Stimulated activated memory B cell treated with anti-CD40 and anti-IgM and Interleukin-4, amounts not matched to agents 10 μg/mL and 1 μg/mL and 100 μg/mL, for 72 hours (primary cell): ENCODE measurements around the gene NCOA5.

Source experiments
- ATAC-seq: fragments of 150-1000 bp; cut with Tn5 transposase; 2 replicates; pipeline ENCODE4 v1.10.0; 2021
- H3K27ac Mint-ChIP-seq: one replicate; pipeline ENCODE4 v1.8.0; 2022; ENCODE audit warnings: mild to moderate bottlenecking, mixed read lengths
- H3K27me3 Mint-ChIP-seq: one replicate; pipeline ENCODE4 v1.8.0; 2022; ENCODE audit warnings: mixed read lengths
- H3K36me3 Mint-ChIP-seq: one replicate; pipeline ENCODE4 v1.8.0; 2022; ENCODE audit warnings: mixed read lengths
- H3K4me1 Mint-ChIP-seq: one replicate; pipeline ENCODE4 v1.8.0; 2022; ENCODE audit warnings: mixed read lengths
- H3K4me3 Mint-ChIP-seq: one replicate; pipeline ENCODE4 v1.8.0; 2022; ENCODE audit warnings: mild to moderate bottlenecking, moderate library complexity, mixed read lengths
- H3K9me3 Mint-ChIP-seq: one replicate; pipeline ENCODE4 v1.8.0; 2022; ENCODE audit warnings: mixed read lengths

Gene NCOA5

GRCh38 chr20:46030284-46031013 is 59.3 kb downstream of the NCOA5 start:
- H3K4me1 Mint-ChIP-seq = no peaks in the 10 kb centered on the region
- H3K27me3 Mint-ChIP-seq = peaks cover 73% of the 10 kb centered on the region
- H3K4me3 Mint-ChIP-seq = no peak overlapping the region
- no peak for ATAC-seq
- H3K36me3 Mint-ChIP-seq = no peaks in the 10 kb centered on the region
- H3K9me3 Mint-ChIP-seq = no peaks in the 10 kb centered on the region
- no peak overlapping the region for H3K27ac Mint-ChIP-seq

- H3K36me3 Mint-ChIP-seq = no peaks in the 10 kb centered on the region
- H3K9me3 Mint-ChIP-seq = no peaks in the 10 kb centered on the region
- no peaks in the 10 kb centered on the region for H3K4me1 Mint-ChIP-seq
- no peak within 1 kb of the TSS for H3K27ac Mint-ChIP-seq
- ATAC-seq = no peak
- no peak within 1 kb of the TSS for H3K4me3 Mint-ChIP-seq
- H3K27me3 Mint-ChIP-seq = peaks cover 73% of the 10 kb centered on the region
These were observed 60.9 kb downstream of the NCOA5 start, which contains the start of gene SLC12A5 for GRCh38 chr20:46028772-46029371. TSS of gene SLC12A5 (plus strand) at chr20:46029215. CDS start at chr20:46029345, 130 bp downstream.

GRCh38 chr20:46028110-46028509 is 61.7 kb downstream of the NCOA5 start:
- Mint-ChIP-seq H3K27me3 (peaks cover 73% of the 10 kb centered on the region), H3K9me3 (no peaks in the 10 kb centered on the region)

GRCh38 chr20:46027245-46027853 is 62.4 kb downstream of the NCOA5 start:
- no peak overlapping the region for H3K27ac Mint-ChIP-seq
- H3K27me3 Mint-ChIP-seq = peaks cover 73% of the 10 kb centered on the region
- peaks cover 13% of the 10 kb centered on the region for H3K4me1 Mint-ChIP-seq
- no peaks in the 10 kb centered on the region for H3K36me3 Mint-ChIP-seq
- H3K4me3 Mint-ChIP-seq = no peak overlapping the region
- no peak for ATAC-seq
- H3K9me3 Mint-ChIP-seq = no peaks in the 10 kb centered on the region

More at GRCh38 chr20:46028110-46028509, 61.7 kb downstream of the NCOA5 start:
- Mint-ChIP-seq H3K36me3 (no peaks in the 10 kb centered on the region), H3K27ac (no peak overlapping the region), H3K4me1 (peaks cover 6% of the 10 kb centered on the region), H3K4me3 (no peak overlapping the region)
- no peak for ATAC-seq

- Mint-ChIP-seq H3K27me3 (peaks cover 87% of the 10 kb centered on the region), H3K4me3 (no peak overlapping the region), H3K4me1 (peaks cover 32% of the 10 kb centered on the region), H3K9me3 (no peaks in the 10 kb centered on the region), H3K36me3 (no peaks in the 10 kb centered on the region), H3K27ac (no peak overlapping the region)
- ATAC-seq = no peak
These were observed 64.4 kb downstream of the NCOA5 start for GRCh38 chr20:46025376-46025783.

GRCh38 chr20:46023999-46024398 is 65.8 kb downstream of the NCOA5 start:
- no peaks in the 10 kb centered on the region for H3K9me3 Mint-ChIP-seq
- no peak overlapping the region for H3K27ac Mint-ChIP-seq
- H3K4me1 Mint-ChIP-seq = peaks cover 32% of the 10 kb centered on the region
- H3K4me3 Mint-ChIP-seq = no peak overlapping the region
- H3K27me3 Mint-ChIP-seq = peaks cover 79% of the 10 kb centered on the region
- H3K36me3 Mint-ChIP-seq = no peaks in the 10 kb centered on the region
- no peak for ATAC-seq

GRCh38 chr20:46023148-46023484 is 66.6 kb downstream of the NCOA5 start:
- Mint-ChIP-seq H3K4me1 (peaks cover 32% of the 10 kb centered on the region), H3K9me3 (no peaks in the 10 kb centered on the region), H3K27me3 (peaks cover 70% of the 10 kb centered on the region), H3K27ac (no peak overlapping the region), H3K4me3 (no peak overlapping the region), H3K36me3 (no peaks in the 10 kb centered on the region)
- ATAC-seq = no peak

GRCh38 chr20:46022411-46023147 is 67.2 kb downstream of the NCOA5 start:
- H3K4me3 Mint-ChIP-seq = peak overlapping the region; percentile 71
- H3K27me3 Mint-ChIP-seq = peaks cover 64% of the 10 kb centered on the region
- H3K9me3 Mint-ChIP-seq = no peaks in the 10 kb centered on the region
- no peaks in the 10 kb centered on the region for H3K36me3 Mint-ChIP-seq
- peaks cover 32% of the 10 kb centered on the region for H3K4me1 Mint-ChIP-seq
- no peak overlapping the region for H3K27ac Mint-ChIP-seq
- ATAC-seq = peak; percentile 61

GRCh38 chr20:46021361-46022359 is 68.1 kb downstream of the NCOA5 start:
- no peak overlapping the region for H3K27ac Mint-ChIP-seq
- H3K27me3 Mint-ChIP-seq = peaks cover 61% of the 10 kb centered on the region
- no peaks in the 10 kb centered on the region for H3K9me3 Mint-ChIP-seq

GRCh38 chr20:46020555-46020954 is 69.2 kb downstream of the NCOA5 start:
- peaks cover 32% of the 10 kb centered on the region for H3K4me1 Mint-ChIP-seq
- no peak overlapping the region for H3K4me3 Mint-ChIP-seq
- peaks cover 50% of the 10 kb centered on the region for H3K27me3 Mint-ChIP-seq
- no peaks in the 10 kb centered on the region for H3K9me3 Mint-ChIP-seq
- H3K27ac Mint-ChIP-seq = no peak overlapping the region
- no peak for ATAC-seq
- no peaks in the 10 kb centered on the region for H3K36me3 Mint-ChIP-seq

More at GRCh38 chr20:46021361-46022359, 68.1 kb downstream of the NCOA5 start:
- Mint-ChIP-seq H3K36me3 (no peaks in the 10 kb centered on the region), H3K4me1 (peaks cover 32% of the 10 kb centered on the region), H3K4me3 (peak overlapping the region; percentile 75)
- ATAC-seq = peak; percentile 61

GRCh38 chr20:46018611-46019010 is 71.2 kb downstream of the NCOA5 start:
- Mint-ChIP-seq H3K27me3 (peaks cover 43% of the 10 kb centered on the region), H3K4me1 (peaks cover 41% of the 10 kb centered on the region), H3K9me3 (no peaks in the 10 kb centered on the region), H3K27ac (no peak overlapping the region), H3K36me3 (no peaks in the 10 kb centered on the region), H3K4me3 (no peak overlapping the region)
- no peak for ATAC-seq

GRCh38 chr20:46018112-46018511 is 71.7 kb downstream of the NCOA5 start:
- no peak for ATAC-seq
- peaks cover 36% of the 10 kb centered on the region for H3K4me1 Mint-ChIP-seq
- peaks cover 42% of the 10 kb centered on the region for H3K27me3 Mint-ChIP-seq
- H3K4me3 Mint-ChIP-seq = no peak overlapping the region
- no peak overlapping the region for H3K27ac Mint-ChIP-seq
- no peaks in the 10 kb centered on the region for H3K9me3 Mint-ChIP-seq
- no peaks in the 10 kb centered on the region for H3K36me3 Mint-ChIP-seq

GRCh38 chr20:46017272-46017671 is 72.5 kb downstream of the NCOA5 start:
- H3K27me3 Mint-ChIP-seq = peaks cover 42% of the 10 kb centered on the region
- H3K36me3 Mint-ChIP-seq = no peaks in the 10 kb centered on the region
- peaks cover 34% of the 10 kb centered on the region for H3K4me1 Mint-ChIP-seq
- no peak overlapping the region for H3K27ac Mint-ChIP-seq
- H3K4me3 Mint-ChIP-seq = no peak overlapping the region
- H3K9me3 Mint-ChIP-seq = no peaks in the 10 kb centered on the region
- no peak for ATAC-seq
